GM11168 (cell line): ENCODE results near the gene MXD3.
"Not testable (repeated sequence)": the region's sequence is repeated elsewhere in the genome, so short reads cannot be mapped to it uniquely, and the experiment has no call there.

Experiments
- in situ Hi-C: fragments of 300-500 bp; cut with MboI; formaldehyde crosslinking; loops from one replicate; pipeline ENCODE4 v1.12.0; 2022; ENCODE audit warnings: low sequenced_read_pairs; ENCODE audit not compliant: unreplicated experiment

MXD3 gene

GRCh38 chr5:177344891-177345290 is 33.2 kb upstream of the MXD3 start:
- in situ Hi-C loops: no loop called here

DNA sequence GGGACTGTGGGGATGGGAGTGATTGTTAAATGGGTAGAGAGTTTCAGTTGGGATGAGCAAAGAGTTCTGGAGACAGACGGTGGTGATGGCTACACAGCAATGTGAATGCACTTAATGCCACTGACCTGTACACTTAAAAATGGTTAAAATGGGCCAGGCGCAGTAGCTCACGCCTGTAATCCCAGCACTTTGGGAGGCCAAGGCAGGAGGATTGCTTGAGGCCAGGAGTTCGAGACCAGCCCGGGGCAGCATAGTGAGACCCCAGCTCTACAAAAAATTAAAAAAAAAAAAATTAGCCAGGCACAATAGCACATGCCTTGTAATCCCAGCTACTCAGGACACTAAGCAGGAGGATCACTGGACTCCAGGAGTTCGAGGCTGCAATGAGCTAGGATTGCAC is 32.1 kb upstream of the MXD3 start:
- in situ Hi-C loops: no loop called here

DNA sequence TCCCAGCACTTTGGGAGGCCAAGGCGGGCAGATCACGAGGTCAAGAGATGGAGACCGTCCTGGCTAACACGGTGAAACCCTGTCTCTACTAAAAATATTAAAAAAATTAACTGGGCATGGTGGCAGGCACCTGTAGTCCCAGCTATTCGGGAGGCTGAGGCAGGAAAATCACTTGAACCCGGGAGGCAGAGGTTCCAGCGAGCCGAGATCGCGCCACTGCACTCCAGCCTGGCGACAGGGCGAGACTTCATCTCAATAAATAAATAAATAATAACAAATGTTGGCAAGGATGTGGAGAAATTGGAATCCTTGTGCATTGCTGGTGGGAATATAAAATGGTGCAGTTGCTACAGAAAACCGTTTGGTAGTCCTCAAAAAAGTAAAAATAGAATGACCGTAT is 31.3 kb upstream of the MXD3 start:
- in situ Hi-C loops: not testable (repeated sequence)

DNA sequence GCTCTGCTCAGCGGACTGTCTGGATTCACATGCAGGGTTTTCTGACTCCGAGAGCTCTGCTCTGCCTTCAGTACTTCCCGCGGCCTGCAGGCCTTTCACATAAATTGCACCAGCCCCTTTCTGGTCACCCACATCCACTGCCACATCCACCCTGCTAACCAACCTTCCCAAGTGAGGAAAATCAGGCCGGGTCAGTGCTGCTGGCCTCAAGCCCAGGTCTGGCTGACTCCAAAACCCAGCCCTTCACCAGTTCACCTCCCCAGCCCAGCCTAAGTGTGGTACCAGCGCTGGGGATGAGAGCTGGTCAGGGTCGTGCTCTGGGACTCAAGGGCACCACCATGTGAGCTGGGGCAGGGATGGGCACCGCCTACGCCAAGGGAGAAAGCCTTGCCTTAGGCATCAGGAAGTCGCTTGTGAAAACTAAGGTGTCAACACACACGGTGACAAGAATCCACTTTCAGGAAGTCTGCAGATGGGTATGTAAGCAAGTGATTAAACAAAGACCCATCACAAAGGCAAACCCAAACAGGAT is 27.5 kb upstream of the MXD3 start:
- in situ Hi-C loops: no loop called here

DNA sequence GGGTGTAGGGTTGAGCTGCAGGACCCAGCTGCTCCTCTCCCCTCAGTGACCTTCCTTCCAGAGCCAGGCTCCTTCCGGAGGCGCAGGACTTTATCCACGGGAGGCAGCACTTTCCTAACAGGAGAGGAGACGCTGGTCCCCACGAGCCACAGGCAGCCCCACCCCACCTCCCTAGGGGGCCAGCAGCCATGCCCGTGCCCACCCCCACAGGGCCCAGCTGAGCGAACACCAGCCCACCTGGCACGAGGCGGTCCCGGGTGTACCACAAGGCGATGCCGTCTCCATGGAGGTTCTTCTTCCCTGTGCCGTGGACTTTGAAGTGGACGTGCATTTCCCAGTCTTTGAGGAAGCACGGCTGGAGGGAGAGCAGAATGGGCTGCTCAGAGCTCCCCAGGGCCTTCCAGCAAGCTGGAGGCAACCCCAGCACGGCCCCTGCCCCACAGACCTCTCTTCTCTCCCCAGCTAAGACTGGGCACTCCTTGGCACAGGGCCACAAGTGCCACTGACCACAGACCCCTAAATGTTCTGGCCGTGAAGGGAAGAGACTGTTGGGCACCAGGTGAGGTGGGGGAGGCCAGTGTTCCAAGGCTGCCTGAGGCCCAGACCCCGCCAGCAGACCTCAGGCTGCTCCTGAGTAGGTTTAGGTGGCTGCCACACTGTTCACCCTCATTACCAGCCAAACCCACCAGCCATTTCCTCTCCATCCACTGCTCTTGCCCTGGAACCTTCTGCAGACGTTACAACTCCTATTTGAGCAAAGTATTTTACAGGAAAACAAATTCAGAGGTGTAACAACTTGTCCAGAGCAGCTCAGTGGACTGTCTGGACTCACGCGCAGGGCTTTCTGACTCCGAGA is 26.8 kb upstream of the MXD3 start:
- in situ Hi-C loops: no loop called here

DNA sequence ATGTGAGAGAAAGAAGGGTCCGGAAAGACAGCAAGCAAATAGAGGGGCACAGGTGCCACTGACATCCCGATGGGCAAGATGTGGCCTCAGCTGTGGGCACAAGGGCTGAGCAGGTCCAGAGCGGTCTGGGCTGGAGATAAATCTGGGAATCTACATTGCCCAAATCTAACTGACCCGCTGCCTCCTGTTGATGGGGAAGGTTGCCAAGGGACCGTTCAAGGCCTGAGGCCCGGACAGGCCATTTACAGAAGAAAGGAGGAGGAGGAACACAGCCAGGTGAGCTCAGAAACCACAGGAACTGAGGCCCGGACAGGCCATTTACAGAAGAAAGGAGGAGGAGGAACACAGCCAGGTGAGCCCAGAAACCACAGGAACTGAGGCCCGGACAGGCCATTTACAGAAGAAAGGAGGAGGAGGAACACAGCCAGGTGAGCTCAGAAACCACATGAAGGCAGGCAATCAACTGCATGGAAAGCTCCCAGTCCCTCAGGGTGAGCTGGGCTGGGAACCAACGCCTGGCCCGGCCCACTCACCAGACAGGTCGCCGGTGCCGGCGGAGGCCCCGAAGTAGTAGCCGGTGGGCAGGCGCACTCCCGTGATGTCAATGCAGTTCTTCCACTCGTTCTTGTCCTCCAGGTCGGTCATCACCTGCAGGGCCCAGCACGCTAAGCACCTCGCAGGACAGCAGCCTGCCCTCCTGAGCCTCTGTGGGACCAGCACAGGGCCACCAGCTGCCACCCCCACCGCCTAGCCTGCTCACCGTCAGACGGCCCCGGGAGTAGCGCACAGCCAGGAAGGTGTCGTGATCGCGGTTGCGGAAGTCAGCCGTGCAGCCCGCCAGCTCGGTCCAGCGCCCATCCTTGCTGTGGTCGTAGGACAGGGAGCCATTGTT is 25.2 kb upstream of the MXD3 start:
- in situ Hi-C loops: no loop called here

- in situ Hi-C loops: no loop called here
These were observed 24.4 kb upstream of the MXD3 start for GRCh38 chr5:177336112-177336511.

DNA sequence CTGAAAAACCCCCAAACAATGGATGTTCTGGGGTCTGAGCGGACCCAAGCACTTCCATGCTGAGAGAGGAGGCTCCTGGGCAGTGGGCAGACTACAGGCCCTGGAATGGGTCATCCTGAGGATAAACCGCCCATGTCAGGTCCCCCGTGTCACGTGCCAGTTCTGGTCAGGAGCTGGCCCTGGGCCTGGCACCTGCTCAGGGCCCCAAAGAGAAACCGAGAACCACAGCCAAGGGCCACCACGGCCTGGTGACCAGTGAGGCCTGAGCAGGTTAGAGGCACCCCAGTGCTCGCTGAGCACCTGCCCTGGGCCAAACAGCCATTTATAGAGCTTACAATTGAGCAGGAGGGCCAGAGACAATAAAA is 24.0 kb upstream of the MXD3 start:
- in situ Hi-C loops: no loop called here

- in situ Hi-C loops: no loop called here
These were observed 23.3 kb upstream of the MXD3 start for GRCh38 chr5:177334781-177335700.

- in situ Hi-C loops: no loop called here
These were observed 22.5 kb upstream of the MXD3 start for GRCh38 chr5:177334155-177334551.

- in situ Hi-C loops: no loop called here
These were observed 21.9 kb upstream of the MXD3 start for GRCh38 chr5:177333420-177334154.

DNA sequence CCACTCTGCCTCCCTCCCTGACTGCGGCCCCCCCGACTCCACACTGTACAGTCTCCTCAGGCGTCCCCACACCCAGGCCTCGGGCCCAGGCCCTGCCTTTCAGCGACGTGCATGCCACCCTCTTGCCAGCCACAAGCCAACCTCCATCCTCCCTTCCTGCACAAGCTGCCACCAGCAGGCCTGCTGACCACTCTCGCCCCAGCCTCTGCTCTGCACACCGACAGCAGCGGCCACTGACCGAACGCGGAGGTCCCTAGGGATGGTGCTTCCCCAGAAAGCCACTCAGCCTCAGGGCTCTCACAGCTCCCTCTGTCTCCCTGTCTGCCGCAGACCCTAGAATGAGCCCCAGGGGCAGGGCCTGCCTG is 21.2 kb upstream of the MXD3 start:
- in situ Hi-C loops: no loop called here

DNA sequence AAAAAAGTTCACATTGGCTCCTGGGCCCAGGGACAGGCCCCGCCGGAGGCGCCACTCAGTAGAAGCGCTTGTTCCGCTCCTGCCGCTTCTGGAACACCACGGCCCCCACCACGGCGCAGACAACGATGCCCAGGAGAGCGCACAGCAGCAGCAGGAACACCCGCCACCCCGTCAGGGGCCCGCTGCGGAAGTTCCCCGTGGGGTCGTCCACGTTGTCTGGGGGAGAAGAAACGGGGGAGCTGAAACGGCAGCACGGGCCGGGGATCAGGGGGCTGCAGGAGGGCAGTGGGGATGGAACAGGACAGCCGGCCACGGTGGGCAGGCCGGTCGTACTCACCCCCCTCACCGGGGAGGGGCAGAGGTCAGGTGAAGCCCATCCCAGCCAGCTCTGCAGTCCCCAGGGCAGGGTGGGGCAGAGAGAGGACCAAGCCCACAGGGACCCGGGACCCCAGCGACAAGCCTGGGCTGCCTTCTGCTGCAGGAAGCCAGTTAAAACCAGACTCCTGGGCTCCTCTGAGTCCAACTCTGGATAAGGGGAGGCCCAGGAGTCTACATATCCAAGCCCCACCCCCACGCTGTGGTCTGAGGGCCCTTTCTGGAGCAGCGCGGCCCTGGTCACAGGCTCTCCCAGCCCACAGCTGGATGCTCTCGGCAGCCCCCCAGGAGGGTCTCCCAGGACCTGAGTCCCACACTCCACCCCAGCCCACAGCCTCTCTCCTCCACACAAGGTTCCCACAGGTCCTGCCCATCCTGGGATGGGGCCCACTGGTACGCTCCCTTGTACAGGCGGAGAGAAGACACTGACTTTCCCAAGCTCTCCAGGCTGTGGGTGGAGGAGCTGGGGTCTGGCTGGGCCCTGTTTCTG is 20.6 kb upstream of the MXD3 start:
- in situ Hi-C loops: no loop called here

DNA sequence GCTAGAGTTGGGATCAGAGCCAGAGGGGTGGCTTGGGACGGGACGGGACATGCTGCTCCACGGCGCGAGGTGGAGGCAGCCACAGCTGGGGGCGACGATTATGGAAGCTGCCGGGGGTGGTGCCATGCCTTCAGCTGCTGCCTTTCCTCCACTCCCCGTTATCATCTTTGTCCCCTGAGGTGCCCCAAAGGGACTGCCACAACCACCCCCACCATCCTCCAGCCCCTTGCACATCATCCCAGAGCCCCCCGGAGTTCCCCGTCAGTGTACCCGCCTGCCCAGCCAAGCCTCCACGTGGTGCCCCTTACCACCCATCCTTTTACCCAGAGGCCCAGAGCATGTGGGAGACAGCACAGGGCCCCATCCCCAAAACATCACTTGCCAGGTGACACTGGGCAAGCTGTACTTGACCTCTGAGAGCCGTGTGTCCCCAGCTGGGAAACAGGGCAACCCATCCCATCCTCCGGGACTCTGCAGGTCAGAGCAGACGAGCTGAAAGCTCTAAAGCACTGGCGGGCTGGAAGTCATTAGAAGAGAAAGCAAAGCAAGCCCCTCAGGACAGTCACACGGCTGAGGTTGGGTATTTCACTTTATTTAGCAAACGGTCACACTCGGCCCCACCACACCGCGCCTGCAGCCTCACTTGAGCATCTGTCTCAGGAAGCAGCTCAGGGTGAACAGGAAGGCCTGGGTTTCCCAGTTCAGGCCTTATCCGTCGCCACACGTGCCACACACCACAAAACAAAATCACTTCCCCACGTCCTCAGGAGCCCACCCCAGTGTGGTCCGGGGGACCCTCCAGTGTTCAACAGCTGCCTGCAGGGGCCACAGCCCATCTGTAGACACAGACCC is 19.5 kb upstream of the MXD3 start:
- in situ Hi-C loops: no loop called here

DNA sequence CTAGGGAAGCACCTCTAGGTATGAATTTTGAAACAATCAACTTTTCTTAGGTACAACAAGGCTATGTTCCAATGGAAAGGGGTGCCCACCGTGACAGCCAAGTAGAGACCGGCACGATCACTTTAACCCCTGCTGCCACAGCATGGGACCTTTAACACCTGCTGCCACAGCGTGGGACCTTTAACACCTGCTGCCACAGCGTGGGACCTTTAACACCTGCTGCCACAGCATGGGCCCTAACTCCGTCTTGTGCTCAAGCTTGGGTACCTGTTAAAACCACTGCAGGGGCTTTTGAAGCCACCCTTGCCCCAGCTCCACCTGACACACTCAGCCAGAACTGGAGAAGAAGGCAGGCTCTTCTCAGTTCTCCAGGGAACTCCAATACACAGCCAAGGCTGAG is 18.2 kb upstream of the MXD3 start:
- in situ Hi-C loops: no loop called here

GRCh38 chr5:177328545-177329231 is 17.0 kb upstream of the MXD3 start:
- in situ Hi-C loops: no loop called here
